ENCODE data around the gene CNN1.

DNA sequence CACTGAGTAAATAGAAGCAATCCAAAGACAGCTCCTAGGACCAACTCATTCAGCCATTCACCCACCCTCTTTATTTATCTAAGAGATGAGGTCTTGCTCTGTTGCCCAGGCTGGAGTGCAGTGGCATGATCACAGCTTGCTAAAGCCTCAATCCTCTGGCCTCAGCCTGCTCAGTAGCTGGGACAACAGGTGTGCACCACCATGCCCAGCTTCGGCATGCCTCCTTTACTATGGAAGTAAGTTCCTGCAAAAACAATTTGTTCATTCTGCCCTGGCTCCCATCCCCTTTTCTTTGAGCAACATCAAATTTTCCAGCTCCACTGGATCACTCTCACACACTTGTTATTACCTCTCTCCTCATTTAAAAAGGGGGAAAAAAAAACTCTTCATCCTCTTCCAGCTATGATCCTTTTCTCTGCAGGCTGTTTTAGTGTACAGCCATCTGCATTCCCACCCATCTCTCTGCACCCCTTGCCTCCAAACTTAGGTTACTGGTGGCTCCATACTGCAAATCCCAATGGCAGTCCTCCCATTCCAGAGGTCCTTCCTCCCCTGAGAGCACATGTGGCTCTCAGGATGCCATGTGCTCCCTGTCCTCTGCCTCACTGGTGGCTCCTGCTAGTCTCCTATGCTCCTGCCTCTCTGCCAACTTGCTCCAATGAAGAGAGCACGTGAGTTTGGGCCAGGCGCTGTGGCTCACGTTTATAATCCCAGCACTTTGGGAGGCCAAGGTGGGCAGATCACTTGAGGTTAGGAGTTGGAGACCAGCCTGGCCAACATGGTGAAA, 18.2 kb downstream of the CNN1 start:
- TF ChIP-seq, protein P1, sequence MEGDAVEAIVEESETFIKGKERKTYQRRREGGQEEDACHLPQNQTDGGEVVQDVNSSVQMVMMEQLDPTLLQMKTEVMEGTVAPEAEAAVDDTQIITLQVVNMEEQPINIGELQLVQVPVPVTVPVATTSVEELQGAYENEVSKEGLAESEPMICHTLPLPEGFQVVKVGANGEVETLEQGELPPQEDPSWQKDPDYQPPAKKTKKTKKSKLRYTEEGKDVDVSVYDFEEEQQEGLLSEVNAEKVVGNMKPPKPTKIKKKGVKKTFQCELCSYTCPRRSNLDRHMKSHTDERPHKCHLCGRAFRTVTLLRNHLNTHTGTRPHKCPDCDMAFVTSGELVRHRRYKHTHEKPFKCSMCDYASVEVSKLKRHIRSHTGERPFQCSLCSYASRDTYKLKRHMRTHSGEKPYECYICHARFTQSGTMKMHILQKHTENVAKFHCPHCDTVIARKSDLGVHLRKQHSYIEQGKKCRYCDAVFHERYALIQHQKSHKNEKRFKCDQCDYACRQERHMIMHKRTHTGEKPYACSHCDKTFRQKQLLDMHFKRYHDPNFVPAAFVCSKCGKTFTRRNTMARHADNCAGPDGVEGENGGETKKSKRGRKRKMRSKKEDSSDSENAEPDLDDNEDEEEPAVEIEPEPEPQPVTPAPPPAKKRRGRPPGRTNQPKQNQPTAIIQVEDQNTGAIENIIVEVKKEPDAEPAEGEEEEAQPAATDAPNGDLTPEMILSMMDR (IDR thresholded peaks at IDR 0.05), result no peak
- TF ChIP-seq POLR2AphosphoS5 (IDR thresholded peaks at IDR 0.05; ENCODE audit: low read depth, low read length) (no peak), TCF7L2 (IDR thresholded peaks at IDR 0.05; ENCODE audit: low read depth, low read length) (no peak), SIN3A (IDR thresholded peaks at IDR 0.05; ENCODE audit: borderline replicate concordance, insufficient read depth, low read depth, low read length) (no peak)
- TF ChIP-seq, protein P2, sequence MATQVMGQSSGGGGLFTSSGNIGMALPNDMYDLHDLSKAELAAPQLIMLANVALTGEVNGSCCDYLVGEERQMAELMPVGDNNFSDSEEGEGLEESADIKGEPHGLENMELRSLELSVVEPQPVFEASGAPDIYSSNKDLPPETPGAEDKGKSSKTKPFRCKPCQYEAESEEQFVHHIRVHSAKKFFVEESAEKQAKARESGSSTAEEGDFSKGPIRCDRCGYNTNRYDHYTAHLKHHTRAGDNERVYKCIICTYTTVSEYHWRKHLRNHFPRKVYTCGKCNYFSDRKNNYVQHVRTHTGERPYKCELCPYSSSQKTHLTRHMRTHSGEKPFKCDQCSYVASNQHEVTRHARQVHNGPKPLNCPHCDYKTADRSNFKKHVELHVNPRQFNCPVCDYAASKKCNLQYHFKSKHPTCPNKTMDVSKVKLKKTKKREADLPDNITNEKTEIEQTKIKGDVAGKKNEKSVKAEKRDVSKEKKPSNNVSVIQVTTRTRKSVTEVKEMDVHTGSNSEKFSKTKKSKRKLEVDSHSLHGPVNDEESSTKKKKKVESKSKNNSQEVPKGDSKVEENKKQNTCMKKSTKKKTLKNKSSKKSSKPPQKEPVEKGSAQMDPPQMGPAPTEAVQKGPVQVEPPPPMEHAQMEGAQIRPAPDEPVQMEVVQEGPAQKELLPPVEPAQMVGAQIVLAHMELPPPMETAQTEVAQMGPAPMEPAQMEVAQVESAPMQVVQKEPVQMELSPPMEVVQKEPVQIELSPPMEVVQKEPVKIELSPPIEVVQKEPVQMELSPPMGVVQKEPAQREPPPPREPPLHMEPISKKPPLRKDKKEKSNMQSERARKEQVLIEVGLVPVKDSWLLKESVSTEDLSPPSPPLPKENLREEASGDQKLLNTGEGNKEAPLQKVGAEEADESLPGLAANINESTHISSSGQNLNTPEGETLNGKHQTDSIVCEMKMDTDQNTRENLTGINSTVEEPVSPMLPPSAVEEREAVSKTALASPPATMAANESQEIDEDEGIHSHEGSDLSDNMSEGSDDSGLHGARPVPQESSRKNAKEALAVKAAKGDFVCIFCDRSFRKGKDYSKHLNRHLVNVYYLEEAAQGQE (IDR thresholded peaks at IDR 0.05; ENCODE audit: insufficient read depth in 1 of 2, low read depth in 2 of 2, low read length in 1 of 2), result no peak

Measured in Panc1 (cell line).